GM18502 (cell line): ENCODE results near the gene G6PD.
"Not testable (repeated sequence)": the region's sequence is repeated elsewhere in the genome, so short reads cannot be mapped to it uniquely, and the experiment has no call there.

Experiments used
- ATAC-seq: cut with Tn5 transposase; IDR thresholded peaks from one replicate; pipeline ENCODE4 v1.9.1; 2021; ENCODE audit warnings: mild to moderate bottlenecking; ENCODE audit not compliant: unreplicated experiment, poor library complexity

G6PD gene

GRCh38 chrX:154515966-154516655 is 30.5 kb downstream of the G6PD start, which contains the start of gene FAM3A:
Gene FAM3A (minus strand): TSS chrX:154516232. CDS start chrX:154515772, 460 bp downstream.
- peak; percentile 93 for ATAC-seq

DNA sequence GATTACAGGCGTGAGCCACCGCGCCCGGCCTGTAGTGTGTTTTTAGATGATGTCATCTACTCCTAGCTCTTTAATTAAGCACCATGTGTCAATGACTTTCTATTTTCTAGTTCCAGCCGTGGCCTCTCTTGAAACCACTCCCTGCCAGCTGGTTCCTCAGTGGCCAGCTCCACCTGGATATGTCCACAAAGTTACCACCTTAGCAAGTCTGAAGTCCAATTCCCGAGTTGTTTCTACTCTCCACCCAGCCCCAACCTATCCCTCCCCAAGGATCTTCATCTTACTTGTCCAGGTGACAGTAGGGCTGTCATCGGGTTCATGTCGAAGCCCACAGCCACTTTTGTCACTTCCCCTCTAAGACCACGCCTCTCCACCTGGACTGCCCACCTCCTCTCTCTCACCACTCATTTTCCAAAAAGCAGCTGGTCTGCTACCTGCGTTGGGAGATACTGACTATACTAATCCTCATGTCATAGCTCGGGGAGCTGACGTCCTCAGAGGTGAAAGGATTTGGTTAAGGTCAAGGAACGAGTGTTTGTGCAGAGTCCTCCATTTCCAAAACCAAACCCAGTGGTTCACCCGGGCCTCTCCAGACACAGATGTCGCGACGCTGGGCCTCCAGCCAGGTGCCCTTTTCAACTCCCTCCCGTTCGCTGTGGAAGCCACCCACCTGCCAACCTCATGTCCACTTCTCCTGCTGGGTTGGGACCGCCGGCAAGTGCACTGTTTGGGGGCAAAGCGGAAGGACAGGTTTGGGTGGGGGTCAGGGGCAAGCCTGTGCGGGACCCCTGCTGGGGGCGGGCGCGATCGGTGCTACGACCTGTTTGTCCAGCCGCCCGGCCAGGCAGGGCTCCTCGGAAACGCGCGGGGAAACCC is 31.3 kb downstream of the G6PD start:
- ATAC-seq = no peak

- ATAC-seq = no peak
Observed at GRCh38 chrX:154513716-154514115, 32.9 kb downstream of the G6PD start.

GRCh38 chrX:154512879-154513553 is 33.6 kb downstream of the G6PD start:
- ATAC-seq = no peak

DNA sequence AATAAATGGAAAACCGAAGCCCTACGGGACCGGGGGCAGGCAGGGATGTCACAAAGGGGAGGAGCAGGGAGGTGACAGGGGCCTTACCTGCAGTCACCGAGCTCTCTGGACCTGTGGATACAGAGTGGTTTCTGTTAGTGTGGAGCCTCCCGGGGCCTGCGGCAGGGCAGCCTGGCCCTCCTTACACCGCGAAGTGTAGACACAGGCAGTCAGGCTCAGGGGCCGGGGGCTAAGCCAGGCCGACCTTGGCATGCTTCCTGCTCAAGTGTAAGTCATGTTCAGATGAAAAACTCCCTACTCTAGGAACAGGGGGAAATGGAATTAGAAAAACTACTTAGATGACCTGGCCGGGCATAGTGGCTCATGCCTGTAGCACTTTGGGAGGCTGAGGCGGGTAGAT is 34.9 kb downstream of the G6PD start:
- ATAC-seq = no peak

- ATAC-seq = no peak
Observed at GRCh38 chrX:154509455-154509854, 37.2 kb downstream of the G6PD start.

GRCh38 chrX:154508384-154508745 is 38.3 kb downstream of the G6PD start:
- no peak for ATAC-seq

- no peak for ATAC-seq
Observed at GRCh38 chrX:154507673-154508383, 38.8 kb downstream of the G6PD start.

DNA sequence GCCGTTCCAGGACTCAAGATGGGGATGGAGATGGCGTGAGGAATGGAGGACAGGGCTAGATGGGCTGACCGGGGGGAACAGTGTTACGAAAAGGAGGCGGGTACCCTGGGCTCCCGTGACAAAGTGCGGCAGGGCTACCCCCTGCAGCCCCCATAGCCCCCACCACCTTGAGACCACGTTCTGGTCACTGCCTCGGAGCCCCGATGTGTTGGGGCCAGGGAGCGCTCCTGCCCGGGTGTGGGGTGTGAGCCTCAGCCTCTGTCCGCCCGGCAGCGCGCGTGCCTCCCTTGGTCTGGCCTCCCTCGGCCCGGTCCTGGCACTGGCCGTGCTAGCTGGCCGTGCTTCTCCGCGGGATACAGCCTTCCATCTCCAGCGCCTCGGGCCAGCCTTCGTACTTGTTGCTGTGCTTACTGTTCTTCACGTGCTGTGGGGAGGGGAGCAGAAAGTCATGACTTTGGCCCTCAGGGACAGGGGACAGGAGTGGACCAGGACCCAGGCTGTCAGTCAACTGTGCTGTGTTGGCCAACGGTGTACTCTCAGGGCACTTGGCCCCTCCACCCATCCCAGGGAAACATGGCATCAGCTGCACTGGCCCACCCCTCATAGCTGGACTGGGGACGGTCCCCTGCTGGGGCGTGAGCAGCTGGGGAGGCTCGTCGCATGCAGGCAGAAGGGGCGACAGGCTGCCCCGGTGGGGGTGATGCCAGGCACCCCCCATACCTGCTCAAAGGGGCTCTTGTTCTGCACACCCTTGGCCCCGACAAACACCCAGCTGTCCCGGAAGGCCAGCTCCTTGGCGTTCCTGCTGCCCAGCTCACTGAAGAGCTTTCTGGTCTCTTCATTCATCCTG is 39.9 kb downstream of the G6PD start:
- ATAC-seq = no peak

GRCh38 chrX:154505734-154506133 is 40.9 kb downstream of the G6PD start:
- ATAC-seq = no peak

DNA sequence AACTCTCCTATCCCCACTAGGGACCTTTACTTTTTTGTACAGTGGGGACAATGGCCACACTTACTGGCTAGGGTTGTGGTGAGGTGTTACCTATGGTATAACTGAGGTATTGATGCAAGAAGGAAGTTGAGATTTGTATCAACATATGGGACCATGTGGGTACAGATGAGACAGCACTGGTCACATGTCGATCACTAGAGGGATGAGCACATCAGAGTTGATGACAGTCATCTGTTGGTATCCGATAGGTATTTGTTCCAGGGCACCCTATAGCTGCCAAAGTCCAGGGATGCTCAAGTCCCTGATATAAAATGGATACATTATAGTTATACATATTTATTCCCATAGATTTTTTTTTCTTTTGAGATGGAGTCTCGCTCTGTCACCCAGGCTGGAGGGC is 43.7 kb downstream of the G6PD start:
- ATAC-seq = no peak

GRCh38 chrX:154502098-154502497 is 44.5 kb downstream of the G6PD start:
- ATAC-seq = no peak

DNA sequence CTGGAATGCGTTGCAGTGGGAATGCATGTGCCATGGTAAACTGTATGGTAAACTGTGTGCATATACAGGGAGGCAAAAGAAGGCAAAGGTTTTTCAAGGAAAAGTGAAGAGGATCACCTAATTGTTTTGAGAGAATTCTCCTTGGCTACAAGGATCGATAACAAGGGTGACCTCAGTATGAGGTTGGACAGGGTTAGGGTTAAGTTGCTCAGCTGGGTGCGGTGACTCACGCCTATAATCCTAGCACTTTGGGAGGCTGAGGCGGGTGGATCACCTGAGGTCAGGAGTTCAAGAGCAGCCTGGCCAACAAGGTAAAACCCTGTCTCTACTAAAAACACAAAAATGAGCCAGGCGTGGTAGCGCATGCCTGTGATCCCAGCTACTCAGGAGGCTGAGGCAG is 45.2 kb downstream of the G6PD start:
- ATAC-seq = not testable (repeated sequence)

GRCh38 chrX:154496591-154497137 is 50.0 kb downstream of the G6PD start:
- ATAC-seq = not testable (repeated sequence)

DNA sequence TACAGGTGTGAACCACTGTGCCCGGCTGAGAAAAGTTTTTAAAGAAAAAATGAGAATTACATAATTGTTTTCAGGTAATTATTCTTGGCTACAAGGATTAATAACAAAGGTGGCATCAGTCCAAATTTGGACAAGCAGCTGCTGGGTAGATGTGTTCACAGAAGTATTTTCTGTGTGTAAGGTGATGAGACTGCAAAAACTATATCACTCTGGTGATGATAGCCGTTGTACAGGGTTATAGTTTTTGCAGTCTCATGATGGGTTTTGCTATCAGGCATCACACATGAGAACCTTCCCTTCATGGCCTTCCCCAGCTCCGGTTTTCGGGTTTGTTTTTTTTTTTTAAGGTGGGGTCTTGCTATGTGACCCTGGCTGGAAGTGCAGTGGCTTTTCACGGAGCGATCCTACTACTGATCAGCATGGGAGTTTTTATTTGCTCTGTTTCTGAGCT is 51.1 kb downstream of the G6PD start:
- no peak for ATAC-seq

DNA sequence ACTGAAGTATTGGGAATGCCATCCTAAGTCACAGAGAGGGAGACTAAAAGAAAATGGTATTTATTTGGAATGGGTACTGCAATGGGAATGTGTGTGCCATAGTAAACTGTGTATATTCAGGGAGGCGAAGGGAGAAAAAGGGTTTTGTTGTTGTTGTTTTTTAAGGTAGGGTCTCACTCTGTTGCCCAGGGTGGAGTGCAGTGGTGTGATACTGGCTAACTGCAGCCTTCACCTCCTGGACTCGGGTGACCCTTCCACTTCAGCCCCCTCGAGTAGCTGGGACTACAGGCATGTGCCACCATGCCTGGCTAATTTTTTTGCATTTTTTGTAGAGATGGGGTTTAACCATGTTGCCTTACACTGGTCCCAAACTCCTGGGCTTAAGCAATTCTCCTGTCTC is 51.9 kb downstream of the G6PD start:
- ATAC-seq = no peak

- ATAC-seq = peak; percentile 81
Observed at GRCh38 chrX:154490414-154491083, 56.1 kb downstream of the G6PD start, which contains the start of gene SLC10A3. Gene SLC10A3 (minus strand): TSS chrX:154490629. CDS start chrX:154488940, 1,689 bp downstream.

GRCh38 chrX:154490021-154490413 is 56.6 kb downstream of the G6PD start:
- ATAC-seq = peak; percentile 16

DNA sequence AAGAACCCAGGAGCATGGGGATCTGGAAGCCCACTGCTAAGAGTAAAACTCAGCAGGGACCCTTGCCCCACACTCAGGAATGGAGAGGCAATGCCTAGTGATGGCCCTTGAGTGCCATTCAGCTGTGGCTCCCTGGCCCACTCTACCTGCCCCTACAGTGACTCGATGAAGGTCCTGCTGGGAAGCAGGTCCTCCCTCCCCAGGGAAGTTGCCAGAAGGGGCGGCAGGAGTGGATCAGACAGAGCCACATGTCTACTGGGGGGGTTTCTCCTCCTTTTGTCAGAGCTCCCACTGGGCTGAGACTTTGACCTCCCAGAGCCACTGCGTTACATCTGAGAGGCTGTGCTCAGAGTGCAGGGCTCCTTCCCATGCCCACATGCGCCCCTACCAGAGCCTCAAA is 57.5 kb downstream of the G6PD start:
- no peak for ATAC-seq
